HG02852 (cell line): ENCODE results near the gene SCN4A.
"Not testable (repeated sequence)": the region's sequence is repeated elsewhere in the genome, so short reads cannot be mapped to it uniquely, and the experiment has no call there.

Experiments used
- ATAC-seq: cut with Tn5 transposase; IDR thresholded peaks from one replicate; pipeline ENCODE4 v1.9.1; 2021; ENCODE audit warnings: mild to moderate bottlenecking, moderate library complexity; ENCODE audit not compliant: unreplicated experiment

SCN4A gene

GRCh38 chr17:63889026-63889848 lies 83.5 kb downstream of the SCN4A start:
- ATAC-seq = not testable (repeated sequence)
